SK-N-MC (cell line): Measurements from ENCODE around the gene EMP2.

Experiments
- EZH2 ChIP-seq: fragments of 200-600 bp; sonication (generic); IDR thresholded peaks from one replicate; pipeline ENCODE4 v1.6.1; 2017; ENCODE audit warnings: antibody characterized with exemption
- FOXP2 ChIP-seq: optimal IDR thresholded peaks from 2 replicates; pipeline ENCODE3; 2011; ENCODE audit warnings: mild to moderate bottlenecking, moderate library complexity; ENCODE audit not compliant: insufficient read depth; ENCODE audit errors: extremely low read length, control extremely low read depth
- POLR2AphosphoS5 ChIP-seq: IDR thresholded peaks from 2 replicates; pipeline ENCODE4 v1.6.1; 2012; ENCODE audit warnings: mild to moderate bottlenecking, low read depth, low read length, borderline replicate concordance

DNA sequence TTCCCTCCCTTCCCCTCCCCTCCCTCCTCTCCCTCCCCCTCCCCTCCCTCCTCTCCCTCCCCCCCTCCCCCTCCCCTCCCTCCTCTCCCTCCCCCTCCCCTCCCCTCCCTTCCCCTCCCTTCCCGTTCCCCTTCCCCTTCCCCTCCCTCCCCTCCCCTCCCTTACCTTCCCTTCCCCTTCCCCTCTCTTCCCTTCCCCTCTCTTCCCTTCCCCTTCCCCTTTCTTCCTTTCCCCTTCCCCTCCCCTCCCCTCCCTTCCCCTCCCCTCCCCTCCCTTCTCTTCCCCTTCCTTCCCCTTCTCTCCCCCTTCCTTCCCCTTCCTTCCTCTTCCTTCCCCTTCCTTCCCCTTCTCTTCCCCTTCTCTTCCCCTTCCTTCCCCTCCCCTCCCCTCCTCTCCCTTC is 61.1 kb downstream of the EMP2 start:
- TF ChIP-seq EZH2 (no peak), POLR2AphosphoS5 (no peak), FOXP2 (no peak)
